Tibial nerve (tissue), 3 donors: ENCODE data around the gene PLEKHG5.

Source experiments
- CTCF ChIP-seq, 5 experiments: fragments of 200-600 bp in 3 of 5; fragments of 450-650 bp in 2 of 5; sonication (generic) in 3 of 5; IDR thresholded peaks; one replicate each; pipeline ENCODE4 v1.5.1; 2016 to 2019; ENCODE audit warnings: antibody characterized with exemption in 5 of 5, mild to moderate bottlenecking in 3 of 5, moderate library complexity in 2 of 5
- POLR2A ChIP-seq, 2 donors: fragments of 450-650 bp; IDR thresholded peaks; one replicate each; pipeline ENCODE4 v1.6.1; 2017; ENCODE audit warnings: antibody characterized with exemption in 2 of 2, mild to moderate bottlenecking in 2 of 2, moderate library complexity in 2 of 2

- TF ChIP-seq POLR2A (IDR thresholded peaks at IDR 0.05) = no peak
- TF ChIP-seq CTCF (IDR thresholded peaks at IDR 0.05) = no peak
These were observed 19.6 kb upstream of the PLEKHG5 start for GRCh38 chr1:6511056-6511455.
